SK-N-SH (cell line): ENCODE measurements around the gene SPATA19. TPM values are rescaled to one million over a fixed set of nuclear protein-coding genes. Genes with fewer than 3 reads are reported as not detected.

ENCODE experiments used
- CTCF ChIA-PET: fragments of 300-600, 350-600 bp; formaldehyde crosslinking; extraction: SDS; loops from one replicate; lab custom pipeline; 2021; lab: Yijun Ruan, JAX
- POLR2A ChIA-PET: fragments of 350-600 bp; sonication (Branson Sonifier 250); formaldehyde crosslinking; extraction: SDS; loops from one replicate; lab custom pipeline; 2020; ENCODE audit warnings: antibody characterized with exemption, inconsistent platforms; lab: Yijun Ruan, JAX
- DNase-seq: peaks from one replicate; pipeline ENCODE4 v3.0.0; 2012
- H2AFZ ChIP-seq: fragments of 200-600 bp; sonication (generic); 2 replicates; pipeline ENCODE4 v1.8.1; 2016; ENCODE audit warnings: antibody characterized with exemption, mild to moderate bottlenecking, low read depth
- H3F3A ChIP-seq: fragments of 200-600 bp; sonication (generic); replicated peaks from 2 replicates; pipeline ENCODE3; 2016; ENCODE audit warnings: antibody characterized with exemption, mild to moderate bottlenecking; ENCODE audit not compliant: insufficient read depth
- H3K27ac ChIP-seq, 2 experiments: fragments of 200-500 bp in 1 of 2; fragments of 200-600 bp in 1 of 2; sonication (Bioruptor generic) in 1 of 2; sonication (generic), shearing (Covaris generic) in 1 of 2; 2 replicates each; pipeline versions ENCODE4 v1.5.1 to v1.6.1; 2014 to 2016; ENCODE audit warnings: low read depth in 2 of 2, inconsistent platforms in 1 of 2, low read length in 1 of 2, mild to moderate bottlenecking in 1 of 2, mixed read lengths in 1 of 2
- H3K27me3 ChIP-seq: fragments of 200-600 bp; sonication (generic), shearing (Covaris generic); 2 replicates; pipeline ENCODE4 v1.6.1; 2016; ENCODE audit warnings: mixed run types; ENCODE audit not compliant: insufficient read depth
- H3K36me3 ChIP-seq, 2 experiments: fragments of 200-500 bp in 1 of 2; fragments of 200-600 bp in 1 of 2; sonication (Bioruptor generic) in 1 of 2; sonication (generic) in 1 of 2; replicated peaks in 1 of 2; 2 replicates each; pipeline versions ENCODE3 to v1.5.1; 2014 to 2016; ENCODE audit warnings: low read length in 1 of 2, mild to moderate bottlenecking in 1 of 2; ENCODE audit not compliant: insufficient read depth in 2 of 2, control insufficient read depth in 1 of 2
- H3K4me1 ChIP-seq, 2 experiments: fragments of 200-500 bp in 1 of 2; fragments of 200-600 bp in 1 of 2; sonication (Bioruptor generic) in 1 of 2; sonication (generic), shearing (Covaris generic) in 1 of 2; 2 replicates each; pipeline versions ENCODE4 v1.5.1 to v1.6.1; 2014 to 2016; ENCODE audit warnings: low read depth in 1 of 2, low read length in 1 of 2, mixed run types in 1 of 2; ENCODE audit not compliant: insufficient read depth in 2 of 2, control insufficient read depth in 1 of 2
- H3K4me2 ChIP-seq: fragments of 200-600 bp; sonication (generic), shearing (Covaris generic); 2 replicates; pipeline ENCODE4 v1.6.1; 2017; ENCODE audit warnings: mixed run types
- H3K4me3 ChIP-seq, 2 experiments: fragments of 200-500 bp in 1 of 2; fragments of 200-600 bp in 1 of 2; sonication (Bioruptor generic) in 1 of 2; sonication (generic), shearing (Covaris generic) in 1 of 2; 2 replicates each; pipeline versions ENCODE4 v1.5.1 to v1.8.1; 2014 to 2016; ENCODE audit warnings: low read depth in 2 of 2, inconsistent platforms in 1 of 2, low read length in 1 of 2, mild to moderate bottlenecking in 1 of 2, mixed read lengths in 1 of 2, moderate library complexity in 1 of 2
- H3K79me2 ChIP-seq: fragments of 200-600 bp; sonication (generic); 2 replicates; pipeline ENCODE4 v1.8.1; 2017; ENCODE audit warnings: mild to moderate bottlenecking; ENCODE audit not compliant: insufficient read depth
- H3K9ac ChIP-seq: fragments of 200-600 bp; sonication (generic); 2 replicates; pipeline ENCODE4 v1.6.1; 2017; ENCODE audit warnings: mixed run types
- H3K9me2 ChIP-seq: fragments of 200-600 bp; sonication (generic); 2 replicates; pipeline ENCODE4 v1.6.1; 2017; ENCODE audit warnings: mixed run types
- H3K9me3 ChIP-seq: fragments of 200-600 bp; sonication (generic); 2 replicates; pipeline ENCODE4 v1.6.1; 2017; ENCODE audit warnings: mixed run types, mild to moderate bottlenecking, moderate library complexity
- H4K20me1 ChIP-seq: fragments of 200-600 bp; sonication (generic); 2 replicates; pipeline ENCODE4 v1.6.1; 2017; ENCODE audit warnings: mild to moderate bottlenecking, mixed run types; ENCODE audit not compliant: insufficient read depth
- ELF1 ChIP-seq: IDR thresholded peaks from 2 replicates; pipeline ENCODE4 v1.4.0; 2012
- FOSL2 ChIP-seq: IDR thresholded peaks from 2 replicates; pipeline ENCODE4 v1.4.0; 2012; ENCODE audit warnings: low read depth, mild to moderate bottlenecking, moderate library complexity, borderline replicate concordance
- FOXM1 ChIP-seq: IDR thresholded peaks from 2 replicates; pipeline ENCODE4 v1.4.0; 2012; ENCODE audit warnings: low read depth, mild to moderate bottlenecking
- GABPA ChIP-seq: IDR thresholded peaks from 2 replicates; pipeline ENCODE4 v1.4.0; 2012; ENCODE audit warnings: low read depth, mild to moderate bottlenecking
- GATA2 ChIP-seq: sonication (generic); formaldehyde crosslinking; IDR thresholded peaks from 2 replicates; pipeline ENCODE4 v1.5.0; 2020; ENCODE audit warnings: mild to moderate bottlenecking, missing genetic modification reagents
- MEF2A ChIP-seq: IDR thresholded peaks from 2 replicates; pipeline ENCODE4 v1.4.0; 2012; ENCODE audit warnings: low read depth, borderline replicate concordance
- NRF1 ChIP-seq: IDR thresholded peaks from 2 replicates; pipeline ENCODE4 v1.6.1; 2012; ENCODE audit warnings: low read depth, mild to moderate bottlenecking, low read length
- RAD21 ChIP-seq: IDR thresholded peaks from 2 replicates; pipeline ENCODE4 v1.6.1; 2012; ENCODE audit warnings: mild to moderate bottlenecking, low read length
- RCOR1 ChIP-seq: fragments of 150-350 bp; IDR thresholded peaks from 2 replicates; pipeline ENCODE4 v1.6.1; 2017; ENCODE audit warnings: antibody characterized with exemption, low read length
- SMC3 ChIP-seq: IDR thresholded peaks from 2 replicates; pipeline ENCODE4 v1.6.1; 2012; ENCODE audit warnings: low read depth, low read length, improper control_type of control experiment
- TAF1 ChIP-seq: IDR thresholded peaks from 2 replicates; pipeline ENCODE4 v1.6.1; 2012; ENCODE audit warnings: low read depth, mild to moderate bottlenecking, low read length, moderate library complexity, borderline replicate concordance
- TEAD4 ChIP-seq: IDR thresholded peaks from 2 replicates; pipeline ENCODE4 v1.4.0; 2012; ENCODE audit warnings: mild to moderate bottlenecking, borderline replicate concordance; ENCODE audit not compliant: insufficient read depth
- YY1 ChIP-seq: IDR thresholded peaks from 2 replicates; pipeline ENCODE4 v1.4.0; 2012; ENCODE audit warnings: low read depth, mild to moderate bottlenecking
- WGBS: methylation state at CpG from one replicate; pipeline ENCODE4 v1.1.6; 2017; ENCODE audit warnings: low lambda C conversion rate; 5-methylcytosine and 5-hydroxymethylcytosine counted together
- polyA plus RNA-seq, 3 experiments: library from polyadenylated mRNA; depleted of rRNA; stranded (reverse); fragments of >200 nt; gene quantifications; 2 replicates each; pipeline ENCODE4 v1.2.3, GENCODE V29; 2012
- TF ChIP-seq, protein P1 (sequence below): IDR thresholded peaks from 2 replicates; pipeline ENCODE4; 2012
- TF ChIP-seq, protein P2 (sequence below): fragments of 200-600 bp; sonication (generic); IDR thresholded peaks from 2 replicates; pipeline ENCODE4 v1.6.1; 2017; ENCODE audit warnings: antibody characterized with exemption, mild to moderate bottlenecking, moderate library complexity
- TF ChIP-seq, protein P3 (sequence below): fragments of 150-350 bp; IDR thresholded peaks from 2 replicates; pipeline ENCODE4 v1.6.1; 2016; ENCODE audit warnings: mild to moderate bottlenecking, low read depth, low read length

SPATA19 gene
- polyA plus RNA-seq, 1 of the 3 experiments (the other 2 are of a cell fraction): not detected

GRCh38 chr11:133835593-133836548, 9.4 kb downstream of the SPATA19 start:
- no peak overlapping the region for H3K4me2 ChIP-seq
- TF ChIP-seq FOSL2 (no peak), TEAD4 (no peak)
- TF ChIP-seq, all 33 proteins: peak for 0
- Histone ChIP-seq H2AFZ (no peak overlapping the region), H3K79me2 (no peaks in the 10 kb centered on the region), H3K4me3 (no peak overlapping the region), H3K36me3 (no peaks in the 10 kb centered on the region), H3F3A (no peaks in the 10 kb centered on the region), H4K20me1 (no peaks in the 10 kb centered on the region), H3K27ac (no peak overlapping the region), H3K27me3 (no peaks in the 10 kb centered on the region), H3K4me1 (no peaks in the 10 kb centered on the region), H3K9ac (no peak overlapping the region), H3K9me3 (0 out of 2 replicates have a peak, but pooled peaks cover 3% of the 10 kb centered on the region), H3K9me2 (no peaks in the 10 kb centered on the region)
- POLR2A ChIA-PET: no interaction called here
- CTCF ChIA-PET: interaction anchor here (0.6 to 6.7 kb wide), 30 partner anchors 8 to 762 kb away, joined by 3 to 114 read pairs (median 4); no protein-coding TSS in a partner anchor
- DNase-seq: no peak
- WGBS: 9% methylated on average over 11 of the region's 12 CpGs

DNA sequence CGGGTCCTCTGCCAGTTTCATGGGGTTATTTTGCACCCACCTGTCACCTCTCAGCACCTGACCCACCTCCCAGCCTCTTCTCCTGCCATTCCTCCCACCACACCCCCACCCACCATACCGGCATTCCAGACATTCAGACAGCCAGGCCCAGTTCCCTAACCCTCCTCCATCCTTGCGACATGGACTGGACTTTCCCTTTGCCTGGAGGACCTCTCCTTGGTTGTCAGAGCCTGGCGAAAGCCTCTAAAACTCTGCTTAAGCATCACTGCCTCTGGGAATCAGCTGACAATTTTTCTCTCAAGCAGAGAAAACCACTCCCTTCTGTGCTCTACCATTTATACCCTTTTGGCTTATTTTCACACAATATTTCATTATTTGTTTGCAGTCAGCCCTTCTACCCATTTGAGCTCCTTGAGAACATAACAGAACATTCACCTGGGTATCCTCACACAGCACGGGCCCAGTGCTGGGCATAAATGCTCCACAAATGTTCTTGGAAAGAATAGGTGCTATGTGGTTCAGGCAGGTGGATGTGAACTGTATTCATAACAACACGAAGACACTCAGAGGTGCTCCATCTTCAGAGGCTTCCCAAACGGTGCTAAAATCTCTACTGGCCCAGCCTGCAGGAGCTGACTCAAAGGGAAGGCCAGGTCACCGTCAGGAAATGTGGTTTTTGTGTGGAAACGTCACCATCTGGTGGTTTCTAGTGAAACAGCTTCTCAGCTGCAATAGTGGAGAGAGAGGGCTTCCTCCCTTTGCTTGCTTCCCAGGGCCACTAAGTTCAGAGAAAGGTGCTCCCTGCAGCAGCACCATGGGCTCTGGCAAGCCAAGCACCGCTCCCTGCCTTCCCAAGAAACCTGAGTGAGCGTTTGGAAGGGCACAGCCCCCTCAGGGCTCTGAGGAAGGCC, 10.4 kb downstream of the SPATA19 start:
- Histone ChIP-seq H3K27ac (no peak overlapping the region), H3K9me2 (no peaks in the 10 kb centered on the region), H2AFZ (no peak overlapping the region), H3K4me1 (no peaks in the 10 kb centered on the region), H3K9me3 (0 out of 2 replicates have a peak, but pooled peaks cover 3% of the 10 kb centered on the region), H3K4me3 (no peak overlapping the region; a peak in 1 of 4 replicates), H3F3A (no peaks in the 10 kb centered on the region), H3K79me2 (no peaks in the 10 kb centered on the region), H3K27me3 (no peaks in the 10 kb centered on the region), H4K20me1 (no peaks in the 10 kb centered on the region), H3K4me2 (no peak overlapping the region), H3K36me3 (no peaks in the 10 kb centered on the region), H3K9ac (no peak overlapping the region)
- no peak for TF ChIP-seq TAF1
- TF ChIP-seq ELF1: no peak
- no peak for TF ChIP-seq NRF1
- TF ChIP-seq YY1: no peak
- TF ChIP-seq GABPA: no peak
- no peak for TF ChIP-seq MEF2A
- no peak for TF ChIP-seq FOXM1
- no peak for TF ChIP-seq GATA2 (CRISPR knock-in tag)
- peak; percentile 47 for TF ChIP-seq SMC3
- TF ChIP-seq, protein P1, sequence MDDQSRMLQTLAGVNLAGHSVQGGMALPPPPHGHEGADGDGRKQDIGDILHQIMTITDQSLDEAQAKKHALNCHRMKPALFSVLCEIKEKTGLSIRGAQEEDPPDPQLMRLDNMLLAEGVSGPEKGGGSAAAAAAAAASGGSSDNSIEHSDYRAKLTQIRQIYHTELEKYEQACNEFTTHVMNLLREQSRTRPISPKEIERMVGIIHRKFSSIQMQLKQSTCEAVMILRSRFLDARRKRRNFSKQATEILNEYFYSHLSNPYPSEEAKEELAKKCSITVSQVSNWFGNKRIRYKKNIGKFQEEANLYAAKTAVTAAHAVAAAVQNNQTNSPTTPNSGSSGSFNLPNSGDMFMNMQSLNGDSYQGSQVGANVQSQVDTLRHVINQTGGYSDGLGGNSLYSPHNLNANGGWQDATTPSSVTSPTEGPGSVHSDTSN: no peak
- TF ChIP-seq, protein P2, sequence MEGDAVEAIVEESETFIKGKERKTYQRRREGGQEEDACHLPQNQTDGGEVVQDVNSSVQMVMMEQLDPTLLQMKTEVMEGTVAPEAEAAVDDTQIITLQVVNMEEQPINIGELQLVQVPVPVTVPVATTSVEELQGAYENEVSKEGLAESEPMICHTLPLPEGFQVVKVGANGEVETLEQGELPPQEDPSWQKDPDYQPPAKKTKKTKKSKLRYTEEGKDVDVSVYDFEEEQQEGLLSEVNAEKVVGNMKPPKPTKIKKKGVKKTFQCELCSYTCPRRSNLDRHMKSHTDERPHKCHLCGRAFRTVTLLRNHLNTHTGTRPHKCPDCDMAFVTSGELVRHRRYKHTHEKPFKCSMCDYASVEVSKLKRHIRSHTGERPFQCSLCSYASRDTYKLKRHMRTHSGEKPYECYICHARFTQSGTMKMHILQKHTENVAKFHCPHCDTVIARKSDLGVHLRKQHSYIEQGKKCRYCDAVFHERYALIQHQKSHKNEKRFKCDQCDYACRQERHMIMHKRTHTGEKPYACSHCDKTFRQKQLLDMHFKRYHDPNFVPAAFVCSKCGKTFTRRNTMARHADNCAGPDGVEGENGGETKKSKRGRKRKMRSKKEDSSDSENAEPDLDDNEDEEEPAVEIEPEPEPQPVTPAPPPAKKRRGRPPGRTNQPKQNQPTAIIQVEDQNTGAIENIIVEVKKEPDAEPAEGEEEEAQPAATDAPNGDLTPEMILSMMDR: peak; percentile 34; the same call in 1 of the 2 replicates
- TF ChIP-seq, protein P3, sequence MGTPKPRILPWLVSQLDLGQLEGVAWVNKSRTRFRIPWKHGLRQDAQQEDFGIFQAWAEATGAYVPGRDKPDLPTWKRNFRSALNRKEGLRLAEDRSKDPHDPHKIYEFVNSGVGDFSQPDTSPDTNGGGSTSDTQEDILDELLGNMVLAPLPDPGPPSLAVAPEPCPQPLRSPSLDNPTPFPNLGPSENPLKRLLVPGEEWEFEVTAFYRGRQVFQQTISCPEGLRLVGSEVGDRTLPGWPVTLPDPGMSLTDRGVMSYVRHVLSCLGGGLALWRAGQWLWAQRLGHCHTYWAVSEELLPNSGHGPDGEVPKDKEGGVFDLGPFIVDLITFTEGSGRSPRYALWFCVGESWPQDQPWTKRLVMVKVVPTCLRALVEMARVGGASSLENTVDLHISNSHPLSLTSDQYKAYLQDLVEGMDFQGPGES: no peak
- peak; percentile 89 for TF ChIP-seq RAD21
- TF ChIP-seq RCOR1: no peak
- POLR2A ChIA-PET: no interaction called here
- CTCF ChIA-PET: interaction anchor here (0.6 to 6.7 kb wide), 34 partner anchors 9 to 761 kb away, joined by 3 to 114 read pairs (median 4); no protein-coding TSS in a partner anchor
- DNase-seq: peak; percentile 79
- WGBS: 24% methylated on average over 11 of the region's 11 CpGs
